Mesenchymal stem cell (in vitro differentiated cells and primary cell): Measurements from ENCODE around the gene CYP1A2.

ENCODE experiments used
- DNase-seq: peaks from one replicate; pipeline ENCODE4 v3.0.0-alpha.2; 2013
- H2AFZ ChIP-seq: one replicate; pipeline ENCODE4 v1.6.1; 2013; ENCODE audit warnings: low read depth, mild to moderate bottlenecking, control low read depth, inconsistent platforms, low read length, moderate library complexity
- H2AK5ac ChIP-seq: 2 replicates; pipeline ENCODE4 v1.6.1; 2013; ENCODE audit warnings: low read length, moderate library complexity, mild to moderate bottlenecking, inconsistent platforms; ENCODE audit not compliant: severe bottlenecking
- H2BK120ac ChIP-seq: one replicate; pipeline ENCODE4 v1.6.1; 2013; ENCODE audit warnings: low read depth, mild to moderate bottlenecking, inconsistent platforms, low read length, moderate library complexity
- H2BK12ac ChIP-seq, 2 experiments: one replicate each; pipeline ENCODE4 v1.6.1; 2013; ENCODE audit warnings: inconsistent platforms in 2 of 2, low read length in 2 of 2, mild to moderate bottlenecking in 2 of 2, moderate library complexity in 2 of 2, control low read depth in 1 of 2
- H2BK15ac ChIP-seq: one replicate; pipeline ENCODE4 v1.6.1; 2013; ENCODE audit warnings: mild to moderate bottlenecking, low read depth, inconsistent platforms; ENCODE audit not compliant: poor library complexity, severe bottlenecking
- H2BK5ac ChIP-seq: 2 replicates; pipeline ENCODE4 v1.6.1; 2013; ENCODE audit warnings: low read depth, mild to moderate bottlenecking, low read length, control low read depth, inconsistent platforms; ENCODE audit not compliant: poor library complexity, severe bottlenecking
- H3K14ac ChIP-seq, 2 experiments: one replicate each; pipeline ENCODE4 v1.6.1; 2013; ENCODE audit warnings: inconsistent platforms in 2 of 2, low read length in 2 of 2, control low read depth in 1 of 2, mild to moderate bottlenecking in 1 of 2, moderate library complexity in 1 of 2
- H3K18ac ChIP-seq, 2 experiments: one replicate each; pipeline ENCODE4 v1.6.1; 2013; ENCODE audit warnings: inconsistent platforms in 2 of 2, low read length in 2 of 2, control low read depth in 1 of 2, low read depth in 1 of 2, mild to moderate bottlenecking in 1 of 2
- H3K23ac ChIP-seq, 2 experiments: one replicate each; pipeline ENCODE4 v1.6.1; 2013; ENCODE audit warnings: inconsistent platforms in 2 of 2, low read length in 2 of 2, mild to moderate bottlenecking in 2 of 2, moderate library complexity in 2 of 2, control low read depth in 1 of 2
- H3K27ac ChIP-seq: 2 replicates; pipeline ENCODE4 v1.5.1; 2013; ENCODE audit warnings: mild to moderate bottlenecking, moderate library complexity, low read length, control low read depth, inconsistent platforms; ENCODE audit not compliant: poor library complexity, severe bottlenecking
- H3K27me3 ChIP-seq, 2 experiments: 2 replicates each; pipeline versions ENCODE4 v1.6.1 to v1.7.0; 2013; ENCODE audit warnings: low read length in 2 of 2, mild to moderate bottlenecking in 2 of 2, moderate library complexity in 2 of 2, control low read depth in 1 of 2, inconsistent platforms in 1 of 2; ENCODE audit not compliant: control insufficient read depth in 1 of 2, insufficient read depth in 1 of 2
- H3K36me3 ChIP-seq, 2 experiments: 2 replicates each; pipeline versions ENCODE4 v1.6.1 to v1.7.0; 2013; ENCODE audit warnings: low read length in 2 of 2, control low read depth in 1 of 2, inconsistent platforms in 1 of 2, low read depth in 1 of 2, mild to moderate bottlenecking in 1 of 2; ENCODE audit not compliant: insufficient read depth in 2 of 2, control insufficient read depth in 1 of 2
- H3K4ac ChIP-seq, 2 experiments: one replicate each; pipeline ENCODE4 v1.6.1; 2013; ENCODE audit warnings: inconsistent platforms in 2 of 2, low read length in 2 of 2, mild to moderate bottlenecking in 2 of 2, moderate library complexity in 2 of 2, control low read depth in 1 of 2, low read depth in 1 of 2
- H3K4me1 ChIP-seq: 2 replicates; pipeline ENCODE4 v1.6.1; 2013; ENCODE audit warnings: low read depth, low read length, control low read depth; ENCODE audit not compliant: control insufficient read depth, insufficient read depth
- H3K4me2 ChIP-seq: 2 replicates; pipeline ENCODE4 v1.6.1; 2013; ENCODE audit warnings: low read length, mild to moderate bottlenecking, inconsistent platforms; ENCODE audit not compliant: poor library complexity, severe bottlenecking
- H3K4me3 ChIP-seq, 2 experiments: 2 replicates each; pipeline versions ENCODE4 v1.5.1 to v1.7.0; 2013; ENCODE audit warnings: low read length in 2 of 2, mild to moderate bottlenecking in 2 of 2, control low read depth in 1 of 2, low read depth in 1 of 2; ENCODE audit not compliant: insufficient read depth in 1 of 2
- H3K79me1 ChIP-seq: replicated peaks from 2 replicates; pipeline ENCODE4 v1.6.1; 2013; ENCODE audit warnings: mild to moderate bottlenecking, control low read depth, low read length, inconsistent platforms; ENCODE audit not compliant: poor library complexity, severe bottlenecking
- H3K9ac ChIP-seq: 2 replicates; pipeline ENCODE4 v1.7.0; 2013; ENCODE audit warnings: mild to moderate bottlenecking, low read length, moderate library complexity
- H3K9me3 ChIP-seq: 2 replicates; pipeline ENCODE4 v1.7.0; 2013; ENCODE audit warnings: mild to moderate bottlenecking, low read length; ENCODE audit not compliant: control insufficient read depth
- H4K8ac ChIP-seq: one replicate; pipeline ENCODE4 v1.6.1; 2013; ENCODE audit warnings: inconsistent platforms, mild to moderate bottlenecking, low read length, moderate library complexity
- H4K91ac ChIP-seq: one replicate; pipeline ENCODE4 v1.6.1; 2013; ENCODE audit warnings: mild to moderate bottlenecking, low read length, inconsistent platforms
- WGBS: methylation state at CpG from one replicate; pipeline ENCODE4 v1.1.7; 2013; ENCODE audit warnings: mixed read lengths; 5-methylcytosine and 5-hydroxymethylcytosine counted together

CYP1A2 gene

GRCh38 chr15:74799856-74800558, 51.4 kb downstream of the CYP1A2 start:
- peak; percentile 66 for DNase-seq
- Histone ChIP-seq H3K4me3 (no peak overlapping the region), H3K36me3 (peaks cover 61 to 77% of the 10 kb centered on the region in 2 experiments), H3K4me2 (no peak overlapping the region), H4K8ac (no peak overlapping the region), H2BK15ac (no peak overlapping the region), H4K91ac (no peak overlapping the region), H3K4me1 (peaks cover 18% of the 10 kb centered on the region), H2AFZ (no peak overlapping the region), H2BK120ac (no peak overlapping the region), H3K79me1 (peaks cover 43% of the 10 kb centered on the region), H3K23ac (no peak overlapping the region), H3K9ac (peak overlapping the region; percentile 25), H2AK5ac (no peak overlapping the region), H3K9me3 (no peaks in the 10 kb centered on the region), H3K14ac (peak overlapping the region in 1 of 2 experiments; percentile 1), H2BK12ac (peak overlapping the region in 1 of 2 experiments; percentile 22), H3K4ac (no peak overlapping the region), H3K27ac (no peak overlapping the region), H2BK5ac (no peak overlapping the region), H3K18ac (no peak overlapping the region), H3K27me3 (no peaks in the 10 kb centered on the region)
- WGBS: 63% methylated on average over 17 of the region's 18 CpGs

- peaks cover 41% of the 10 kb centered on the region for H3K79me1 ChIP-seq
- no peak overlapping the region for H2BK12ac ChIP-seq
- no peak overlapping the region for H2BK120ac ChIP-seq
- H4K8ac ChIP-seq: no peak overlapping the region
- no peak overlapping the region for H3K4me3 ChIP-seq
- H3K14ac ChIP-seq: no peak overlapping the region
- peaks cover 61 to 80% of the 10 kb centered on the region in 2 experiments for H3K36me3 ChIP-seq
- no peak overlapping the region for H3K4me2 ChIP-seq
- WGBS: 95% methylated on average over 20 of the region's 20 CpGs
- H2AK5ac ChIP-seq: no peak overlapping the region
- no peak overlapping the region for H3K9ac ChIP-seq
- H2AFZ ChIP-seq: no peak overlapping the region
- H2BK5ac ChIP-seq: no peak overlapping the region
- no peak overlapping the region for H2BK15ac ChIP-seq
- no peak overlapping the region for H3K18ac ChIP-seq
- H3K27ac ChIP-seq: no peak overlapping the region
- H4K91ac ChIP-seq: no peak overlapping the region
- no peak overlapping the region for H3K23ac ChIP-seq
- no peak for DNase-seq
- no peak overlapping the region for H3K4ac ChIP-seq
- no peaks in the 10 kb centered on the region for H3K27me3 ChIP-seq
- no peaks in the 10 kb centered on the region for H3K9me3 ChIP-seq
- peaks cover 17% of the 10 kb centered on the region for H3K4me1 ChIP-seq
Observed at GRCh38 chr15:74800559-74801094, 52.0 kb downstream of the CYP1A2 start.

GRCh38 chr15:74801311-74801997, 52.8 kb downstream of the CYP1A2 start:
- no peak overlapping the region for H2BK12ac ChIP-seq
- no peak overlapping the region for H4K91ac ChIP-seq
- no peak overlapping the region for H3K4me2 ChIP-seq
- H3K4me3 ChIP-seq: no peak overlapping the region
- no peak overlapping the region for H3K23ac ChIP-seq
- no peak overlapping the region for H3K14ac ChIP-seq
- no peak overlapping the region for H2AFZ ChIP-seq
- no peak overlapping the region for H4K8ac ChIP-seq
- 95% methylated on average over 18 of the region's 18 CpGs for WGBS
- no peak overlapping the region for H3K9ac ChIP-seq
- H3K79me1 ChIP-seq: peaks cover 37% of the 10 kb centered on the region
- no peak overlapping the region for H2AK5ac ChIP-seq
- H3K18ac ChIP-seq: no peak overlapping the region
- DNase-seq: no peak
- no peak overlapping the region for H2BK5ac ChIP-seq
- no peaks in the 10 kb centered on the region for H3K9me3 ChIP-seq
- peaks cover 61 to 78% of the 10 kb centered on the region in 2 experiments for H3K36me3 ChIP-seq
- H3K27ac ChIP-seq: no peak overlapping the region
- H3K4ac ChIP-seq: no peak overlapping the region
- H2BK120ac ChIP-seq: no peak overlapping the region
- no peaks in the 10 kb centered on the region for H3K27me3 ChIP-seq
- H2BK15ac ChIP-seq: no peak overlapping the region
- H3K4me1 ChIP-seq: peaks cover 17% of the 10 kb centered on the region

- Histone ChIP-seq H3K36me3 (peaks cover 61 to 78% of the 10 kb centered on the region in 2 experiments), H2BK120ac (no peak overlapping the region), H3K79me1 (peaks cover 32% of the 10 kb centered on the region), H2AFZ (no peak overlapping the region), H2BK12ac (no peak overlapping the region), H2AK5ac (no peak overlapping the region), H3K27ac (no peak overlapping the region), H4K91ac (no peak overlapping the region), H3K27me3 (no peaks in the 10 kb centered on the region), H2BK15ac (no peak overlapping the region), H3K4ac (no peak overlapping the region), H3K14ac (no peak overlapping the region), H3K9me3 (no peaks in the 10 kb centered on the region), H3K4me1 (peaks cover 17% of the 10 kb centered on the region), H2BK5ac (no peak overlapping the region), H3K23ac (no peak overlapping the region), H3K4me3 (no peak overlapping the region), H3K18ac (no peak overlapping the region), H3K9ac (no peak overlapping the region), H3K4me2 (no peak overlapping the region), H4K8ac (no peak overlapping the region)
- WGBS: 97% methylated on average over 20 of the region's 20 CpGs
- DNase-seq: no peak
Observed at GRCh38 chr15:74802290-74802689, 53.6 kb downstream of the CYP1A2 start.
